Smooth muscle cell (in vitro differentiated cells): ENCODE results near the gene IFFO2. TPM values are rescaled to one million over a fixed set of nuclear protein-coding genes. Genes with fewer than 3 reads are reported as not detected.

Source experiments
- DNase-seq: peaks from one replicate; lab custom pipeline; 2025; ENCODE audit not compliant: unreplicated experiment; lab: John Stamatoyannopoulos, UW
- H2AFZ ChIP-seq: fragments of 200-600 bp; sonication (generic); 2 replicates; pipeline ENCODE4 v1.6.0; 2016; ENCODE audit warnings: antibody characterized with exemption, low read depth, mild to moderate bottlenecking
- H3F3A ChIP-seq: fragments of 200-600 bp; sonication (generic); 2 replicates; pipeline ENCODE4 v1.6.0; 2017; ENCODE audit warnings: antibody characterized with exemption, low read depth
- H3K27ac ChIP-seq: fragments of 200-600 bp; sonication (generic); 2 replicates; pipeline ENCODE4 v1.5.1; 2016; ENCODE audit warnings: low read depth, mild to moderate bottlenecking
- H3K27me3 ChIP-seq: fragments of 200-600 bp; sonication (generic); 2 replicates; pipeline ENCODE4 v1.6.1; 2016; ENCODE audit warnings: low read depth, mild to moderate bottlenecking
- H3K36me3 ChIP-seq: fragments of 200-600 bp; sonication (generic); 2 replicates; pipeline ENCODE4 v1.5.1; 2016; ENCODE audit warnings: low read depth
- H3K4me1 ChIP-seq: fragments of 200-600 bp; sonication (generic); 2 replicates; pipeline ENCODE4 v1.5.1; 2016; ENCODE audit warnings: low read depth
- H3K4me2 ChIP-seq: fragments of 200-600 bp; sonication (generic); 2 replicates; pipeline ENCODE4 v1.6.0; 2016; ENCODE audit warnings: mild to moderate bottlenecking
- H3K4me3 ChIP-seq: fragments of 200-600 bp; sonication (generic); 2 replicates; pipeline ENCODE4 v1.5.1; 2016; ENCODE audit warnings: mild to moderate bottlenecking
- H3K79me2 ChIP-seq: fragments of 200-600 bp; sonication (generic); 2 replicates; pipeline ENCODE4 v1.6.0; 2016; ENCODE audit warnings: low read depth, mild to moderate bottlenecking
- H3K9ac ChIP-seq: fragments of 200-600 bp; sonication (generic); 2 replicates; pipeline ENCODE4 v1.6.0; 2016; ENCODE audit warnings: low read depth
- H3K9me3 ChIP-seq: fragments of 200-600 bp; sonication (generic); replicated peaks from 2 replicates; pipeline ENCODE4 v1.5.1; 2016; ENCODE audit warnings: low read depth
- H4K20me1 ChIP-seq: fragments of 200-600 bp; sonication (generic); 2 replicates; pipeline ENCODE4 v1.6.0; 2016; ENCODE audit warnings: low read depth
- WGBS: methylation state at CpG from one replicate; pipeline ENCODE4 v1.1.7; 2016; ENCODE audit warnings: low lambda C conversion rate; 5-methylcytosine and 5-hydroxymethylcytosine counted together
- polyA plus RNA-seq: library from polyadenylated mRNA; unstranded; fragments of >200 nt; fragmentation: Nextera tagmentation; extraction: Ambion mirVana; gene quantifications from 2 replicates; pipeline ENCODE4 v1.2.1, GENCODE V29; 2016
- total RNA-seq: library from RNA; depleted of rRNA; stranded (reverse); fragments of >200 nt; gene quantifications from 2 replicates; pipeline ENCODE4 v1.2.3, GENCODE V29; 2014
- TF ChIP-seq, protein P1 (sequence below): fragments of 200-600 bp; sonication (generic); IDR thresholded peaks from 2 replicates; pipeline ENCODE4 v1.5.1; 2017; ENCODE audit warnings: borderline replicate concordance, mild to moderate bottlenecking, antibody characterized with exemption; ENCODE audit not compliant: insufficient read depth, poor library complexity, severe bottlenecking

The IFFO2 gene
- total and polyA plus RNA-seq, 2 experiments from 2014 or later = 5.7 to 19.1 TPM

DNA sequence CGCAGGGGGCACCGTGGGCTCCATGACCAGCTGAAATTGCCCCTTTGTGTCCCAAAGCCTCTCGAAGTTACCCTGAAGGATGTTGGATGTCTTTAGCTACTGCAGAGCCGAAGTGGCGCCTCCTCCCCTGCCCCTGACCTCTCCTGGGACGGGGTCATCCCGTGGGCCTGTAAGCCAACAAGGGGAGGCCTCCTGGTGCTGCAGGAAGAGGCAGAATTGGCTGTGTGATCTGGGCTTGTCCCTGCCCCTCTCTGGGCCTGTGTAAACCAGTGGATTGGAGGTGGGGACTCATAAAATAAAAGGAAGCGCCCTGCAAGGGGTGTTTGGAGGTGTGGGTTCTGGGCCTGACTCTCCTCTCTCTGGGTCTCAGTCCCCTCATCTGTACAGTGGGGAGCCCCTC, 94.9 kb downstream of the IFFO2 start:
- WGBS = 81% methylated on average over 8 of the region's 8 CpGs
- Histone ChIP-seq H4K20me1 (no peaks in the 10 kb centered on the region), H3K4me1 (no peaks in the 10 kb centered on the region), H3K27ac (no peak overlapping the region), H3K9ac (no peak overlapping the region), H3K79me2 (no peaks in the 10 kb centered on the region), H3K9me3 (no peaks in the 10 kb centered on the region), H2AFZ (no peak overlapping the region), H3K27me3 (peaks cover 8% of the 10 kb centered on the region), H3K36me3 (no peaks in the 10 kb centered on the region), H3F3A (no peaks in the 10 kb centered on the region), H3K4me3 (no peak overlapping the region), H3K4me2 (no peak overlapping the region)
- TF ChIP-seq, protein P1, sequence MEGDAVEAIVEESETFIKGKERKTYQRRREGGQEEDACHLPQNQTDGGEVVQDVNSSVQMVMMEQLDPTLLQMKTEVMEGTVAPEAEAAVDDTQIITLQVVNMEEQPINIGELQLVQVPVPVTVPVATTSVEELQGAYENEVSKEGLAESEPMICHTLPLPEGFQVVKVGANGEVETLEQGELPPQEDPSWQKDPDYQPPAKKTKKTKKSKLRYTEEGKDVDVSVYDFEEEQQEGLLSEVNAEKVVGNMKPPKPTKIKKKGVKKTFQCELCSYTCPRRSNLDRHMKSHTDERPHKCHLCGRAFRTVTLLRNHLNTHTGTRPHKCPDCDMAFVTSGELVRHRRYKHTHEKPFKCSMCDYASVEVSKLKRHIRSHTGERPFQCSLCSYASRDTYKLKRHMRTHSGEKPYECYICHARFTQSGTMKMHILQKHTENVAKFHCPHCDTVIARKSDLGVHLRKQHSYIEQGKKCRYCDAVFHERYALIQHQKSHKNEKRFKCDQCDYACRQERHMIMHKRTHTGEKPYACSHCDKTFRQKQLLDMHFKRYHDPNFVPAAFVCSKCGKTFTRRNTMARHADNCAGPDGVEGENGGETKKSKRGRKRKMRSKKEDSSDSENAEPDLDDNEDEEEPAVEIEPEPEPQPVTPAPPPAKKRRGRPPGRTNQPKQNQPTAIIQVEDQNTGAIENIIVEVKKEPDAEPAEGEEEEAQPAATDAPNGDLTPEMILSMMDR = no peak
- no peak for DNase-seq

GRCh38 chr1:18861082-18861481, 95.4 kb downstream of the IFFO2 start:
- Histone ChIP-seq H3K79me2 (no peaks in the 10 kb centered on the region), H3F3A (no peaks in the 10 kb centered on the region), H3K9me3 (no peaks in the 10 kb centered on the region), H3K27me3 (peaks cover 9% of the 10 kb centered on the region), H3K27ac (no peak overlapping the region), H3K4me2 (no peak overlapping the region), H3K4me1 (no peaks in the 10 kb centered on the region), H3K9ac (no peak overlapping the region), H3K4me3 (no peak overlapping the region), H4K20me1 (no peaks in the 10 kb centered on the region), H3K36me3 (no peaks in the 10 kb centered on the region), H2AFZ (no peak overlapping the region)
- 77% methylated on average over 9 of the region's 9 CpGs for WGBS
- DNase-seq = no peak
- TF ChIP-seq, protein P1 = no peak

GRCh38 chr1:18859560-18859959, 96.9 kb downstream of the IFFO2 start, which contains the start of gene TAS1R2:
Gene TAS1R2 (minus strand): TSS chr1:18859660. CDS start chr1:18859660, 0 bp downstream.
- Histone ChIP-seq H3K9me3 (no peaks in the 10 kb centered on the region), H4K20me1 (no peaks in the 10 kb centered on the region), H3K79me2 (no peaks in the 10 kb centered on the region), H3K4me2 (no peak within 1 kb of the TSS), H3K27ac (no peak within 1 kb of the TSS), H3K9ac (no peak within 1 kb of the TSS), H3F3A (no peaks in the 10 kb centered on the region), H3K4me3 (no peak within 1 kb of the TSS), H3K36me3 (no peaks in the 10 kb centered on the region), H3K4me1 (no peaks in the 10 kb centered on the region), H2AFZ (no peak within 1 kb of the TSS), H3K27me3 (peaks cover 7% of the 10 kb centered on the region)
- TF ChIP-seq, protein P1 = no peak
- WGBS = 81% methylated on average over 4 of the region's 4 CpGs
- DNase-seq = no peak

DNA sequence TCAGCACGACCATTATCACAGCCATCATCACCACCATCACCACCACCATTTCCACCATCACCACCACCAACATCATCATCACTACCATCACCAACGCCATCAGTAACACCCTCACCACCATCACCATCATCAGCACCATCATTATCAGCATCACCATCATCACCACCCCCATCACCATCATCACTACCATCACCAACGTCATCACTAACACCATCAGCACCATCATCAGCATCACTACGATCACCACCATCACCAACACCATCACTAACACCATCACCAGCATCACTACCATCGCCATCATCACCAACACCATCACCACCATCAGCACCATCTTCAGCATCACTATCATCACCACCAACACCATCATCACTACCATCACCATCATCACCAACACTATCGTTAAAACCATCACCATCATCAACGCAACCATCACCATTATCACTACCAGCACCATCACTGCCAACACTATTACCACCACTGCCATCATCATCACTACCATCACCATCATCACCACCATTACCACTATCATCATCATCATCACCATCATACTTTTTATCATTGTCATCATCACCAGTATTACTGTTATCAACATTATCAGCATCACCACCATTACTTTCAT, 98.3 kb downstream of the IFFO2 start:
- peaks cover 14% of the 10 kb centered on the region for H3K27me3 ChIP-seq
- H2AFZ ChIP-seq = no peak overlapping the region
- no peaks in the 10 kb centered on the region for H3K36me3 ChIP-seq
- no peak overlapping the region for H3K9ac ChIP-seq
- H3K27ac ChIP-seq = no peak overlapping the region
- no peaks in the 10 kb centered on the region for H3K9me3 ChIP-seq
- H3K79me2 ChIP-seq = no peaks in the 10 kb centered on the region
- no peaks in the 10 kb centered on the region for H4K20me1 ChIP-seq
- TF ChIP-seq, protein P1 = no peak
- no peak overlapping the region for H3K4me2 ChIP-seq
- 91% methylated on average over 7 of the region's 7 CpGs for WGBS
- no peaks in the 10 kb centered on the region for H3K4me1 ChIP-seq
- no peak for DNase-seq
- no peaks in the 10 kb centered on the region for H3F3A ChIP-seq
- H3K4me3 ChIP-seq = no peak overlapping the region
